Epithelial cell of esophagus (primary cell): Measurements from ENCODE around the gene HOMER3.

Experiments
- DNase-seq: peaks from one replicate; pipeline ENCODE4 v3.0.0; 2010; ENCODE audit warnings: low read depth
- H3K4me3 ChIP-seq: 2 replicates; pipeline ENCODE4 v1.5.1; 2011; ENCODE audit warnings: mild to moderate bottlenecking, low read length, control low read depth
- TF ChIP-seq, protein P1 (sequence below): IDR thresholded peaks from 2 replicates; pipeline ENCODE4 v1.5.1; 2011; ENCODE audit warnings: low read depth, mild to moderate bottlenecking, low read length, control low read depth, inconsistent platforms; ENCODE audit not compliant: insufficient read depth; ENCODE audit errors: missing control alignments

Gene HOMER3

DNA sequence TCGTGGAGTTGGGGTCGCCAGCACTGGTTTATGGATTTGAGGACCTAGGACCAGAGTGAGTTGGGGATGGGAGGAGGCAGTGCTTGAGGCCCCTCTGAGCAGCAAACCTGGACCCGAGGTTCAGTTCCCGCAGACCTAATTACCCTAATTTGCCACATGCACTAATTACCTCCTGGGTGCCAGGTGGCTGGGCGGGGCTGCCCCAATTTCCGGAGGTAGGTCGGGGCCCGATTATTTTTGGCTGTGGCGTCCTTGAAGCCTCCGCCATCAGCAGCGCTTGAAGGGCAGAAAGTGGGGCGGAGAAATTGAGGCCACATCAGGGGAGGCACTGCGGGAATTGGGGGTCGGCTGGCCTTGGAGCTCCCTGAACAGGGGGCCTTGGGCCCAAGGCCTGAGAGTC is 5.9 kb upstream of the HOMER3 start:
- no peak for DNase-seq
- TF ChIP-seq, protein P1, sequence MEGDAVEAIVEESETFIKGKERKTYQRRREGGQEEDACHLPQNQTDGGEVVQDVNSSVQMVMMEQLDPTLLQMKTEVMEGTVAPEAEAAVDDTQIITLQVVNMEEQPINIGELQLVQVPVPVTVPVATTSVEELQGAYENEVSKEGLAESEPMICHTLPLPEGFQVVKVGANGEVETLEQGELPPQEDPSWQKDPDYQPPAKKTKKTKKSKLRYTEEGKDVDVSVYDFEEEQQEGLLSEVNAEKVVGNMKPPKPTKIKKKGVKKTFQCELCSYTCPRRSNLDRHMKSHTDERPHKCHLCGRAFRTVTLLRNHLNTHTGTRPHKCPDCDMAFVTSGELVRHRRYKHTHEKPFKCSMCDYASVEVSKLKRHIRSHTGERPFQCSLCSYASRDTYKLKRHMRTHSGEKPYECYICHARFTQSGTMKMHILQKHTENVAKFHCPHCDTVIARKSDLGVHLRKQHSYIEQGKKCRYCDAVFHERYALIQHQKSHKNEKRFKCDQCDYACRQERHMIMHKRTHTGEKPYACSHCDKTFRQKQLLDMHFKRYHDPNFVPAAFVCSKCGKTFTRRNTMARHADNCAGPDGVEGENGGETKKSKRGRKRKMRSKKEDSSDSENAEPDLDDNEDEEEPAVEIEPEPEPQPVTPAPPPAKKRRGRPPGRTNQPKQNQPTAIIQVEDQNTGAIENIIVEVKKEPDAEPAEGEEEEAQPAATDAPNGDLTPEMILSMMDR = no peak
- no peak overlapping the region for H3K4me3 ChIP-seq

DNA sequence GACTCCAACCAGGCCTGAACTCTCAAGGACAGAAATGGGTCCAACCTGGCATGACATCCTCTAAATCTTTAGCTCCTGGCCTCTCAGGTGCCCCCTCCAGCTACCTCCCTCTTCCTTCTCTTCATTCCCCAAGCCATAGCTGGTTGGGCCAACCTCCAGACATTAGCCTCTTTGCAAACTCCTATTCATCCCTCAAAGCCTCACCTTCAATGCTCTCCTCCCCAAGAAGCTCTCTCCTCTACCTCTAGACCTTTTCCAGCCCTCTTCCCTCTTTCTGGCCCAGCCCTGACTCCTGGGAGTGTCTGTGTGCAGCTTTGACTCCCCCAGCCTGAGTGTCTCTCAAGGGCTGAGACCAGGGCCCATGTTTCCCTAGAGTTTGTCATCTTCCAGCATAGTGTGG is 5.3 kb upstream of the HOMER3 start:
- no peak overlapping the region for H3K4me3 ChIP-seq
- DNase-seq = no peak
- TF ChIP-seq, protein P1 = no peak

DNA sequence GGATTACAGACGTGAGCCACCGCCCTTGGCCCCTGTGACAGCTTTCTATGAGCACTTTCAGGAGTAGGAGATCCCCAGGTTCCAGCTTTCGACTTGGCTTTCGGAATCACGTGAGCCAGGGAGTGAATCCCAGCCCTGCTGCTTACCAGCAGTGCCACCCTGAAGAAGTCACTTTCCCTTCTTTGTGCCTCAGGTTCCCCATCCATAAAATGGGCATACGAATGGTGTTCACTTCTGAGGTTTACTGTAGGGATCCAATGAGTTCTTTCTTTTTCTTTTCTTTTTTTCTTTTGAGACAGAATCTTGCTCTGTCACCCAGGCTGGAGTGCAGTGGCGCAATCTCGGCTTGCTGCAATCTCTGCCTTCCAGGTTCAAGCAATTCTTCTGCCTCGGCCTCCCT is 4.3 kb upstream of the HOMER3 start:
- TF ChIP-seq, protein P1 = no peak
- no peak overlapping the region for H3K4me3 ChIP-seq
- DNase-seq = no peak

DNA sequence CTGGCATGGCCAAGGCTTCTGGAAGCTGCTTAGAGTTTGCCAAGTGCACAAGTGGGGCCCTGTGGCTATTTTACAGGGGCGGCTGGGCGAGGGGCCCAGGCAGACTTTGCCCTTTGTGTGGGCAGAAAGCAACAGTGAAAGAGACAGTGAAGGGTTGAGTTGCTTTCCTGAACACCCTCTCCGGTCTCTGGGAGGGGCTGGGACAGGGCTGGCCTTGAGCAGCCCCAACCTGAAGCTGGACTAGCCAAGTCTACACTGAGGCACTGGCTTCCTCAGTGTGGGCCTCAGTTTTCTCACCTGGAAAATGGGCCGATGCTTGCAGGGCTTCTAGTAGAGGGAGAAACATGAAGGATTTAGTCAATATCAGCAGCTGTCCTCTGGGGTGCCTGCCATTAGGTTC is 2.4 kb upstream of the HOMER3 start:
- no peak for DNase-seq
- TF ChIP-seq, protein P1 = no peak
- H3K4me3 ChIP-seq = no peak overlapping the region

DNA sequence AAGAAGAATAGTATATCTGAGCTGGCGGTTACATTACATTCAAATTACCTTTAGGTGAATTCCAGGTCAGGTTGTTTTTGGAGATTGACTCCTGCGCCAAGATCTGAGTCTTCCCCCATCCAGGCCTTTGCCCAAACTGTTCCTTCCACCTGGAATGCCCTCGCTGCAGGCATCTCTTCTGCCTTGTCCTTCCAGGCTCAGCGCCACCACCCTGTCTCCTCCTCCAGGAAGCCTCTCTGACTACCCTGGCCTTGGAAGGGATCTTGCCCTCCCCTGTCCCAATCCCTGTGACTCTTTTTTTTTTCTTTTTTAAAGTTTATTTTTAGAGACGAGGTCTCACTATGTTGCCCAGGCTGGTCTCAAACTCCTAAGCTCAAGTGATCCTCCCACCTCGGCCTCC is 1.7 kb upstream of the HOMER3 start:
- no peak overlapping the region for H3K4me3 ChIP-seq
- no peak for DNase-seq
- TF ChIP-seq, protein P1 = no peak

DNA sequence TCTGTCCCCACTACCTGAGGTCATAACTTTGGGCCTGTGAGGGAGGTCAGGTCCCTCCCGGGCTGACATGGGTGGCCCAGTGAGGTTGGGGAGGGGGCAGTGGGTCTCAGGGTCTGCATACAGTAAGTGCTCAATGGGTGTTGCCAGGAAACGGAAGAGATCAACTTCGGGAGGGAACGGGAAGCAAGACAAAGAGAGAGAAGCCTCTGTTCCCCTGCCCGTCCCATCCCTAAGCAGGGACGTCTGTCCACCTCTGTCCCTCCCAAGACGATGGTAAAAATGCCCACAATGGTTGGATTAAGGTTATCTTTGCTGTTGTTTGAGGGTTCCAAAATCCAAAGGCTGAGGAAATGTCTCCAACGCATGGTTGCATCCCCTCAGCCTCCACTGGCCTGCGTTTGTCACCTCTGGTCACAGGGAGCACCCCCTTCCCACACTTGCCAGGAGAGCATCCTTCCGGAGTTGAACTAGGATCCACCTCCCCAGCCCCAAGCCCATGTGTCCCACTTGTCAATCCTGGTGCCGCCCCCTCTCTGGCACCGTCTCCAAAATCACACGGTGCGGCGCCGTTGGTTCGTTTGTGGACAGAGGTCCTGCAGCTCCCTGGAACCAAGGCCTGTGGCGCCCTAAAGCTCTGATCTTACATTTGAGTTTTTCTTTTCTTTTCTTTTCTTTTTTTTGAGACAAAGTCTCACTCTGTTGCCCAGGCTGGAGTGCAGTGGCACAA is 774 bp upstream of the HOMER3 start:
- H3K4me3 ChIP-seq = peak overlapping the region; percentile 10
- DNase-seq = no peak
- TF ChIP-seq, protein P1 = no peak
